Activated CD8-positive, alpha-beta T cell treated with anti-CD3 and anti-CD28 coated beads for 36 hours (primary cell): ENCODE results near the gene GIMD1. TPM values are rescaled to one million over a fixed set of nuclear protein-coding genes. Genes with fewer than 3 reads are reported as not detected.
"Not testable (repeated sequence)": the region's sequence is repeated elsewhere in the genome, so short reads cannot be mapped to it uniquely, and the experiment has no call there.

Experiments
- ATAC-seq: fragments of 200-7000 bp; cut with Tn5 transposase; one replicate; pipeline ENCODE4 v1.10.0; 2021; ENCODE audit warnings: mild to moderate bottlenecking, moderate library complexity
- CTCF ChIA-PET: fragments of 350-600 bp; sonication (Branson Sonifier 250); formaldehyde crosslinking; loops from one replicate; lab custom pipeline; 2021; ENCODE audit warnings: antibody characterized with exemption; lab: Charles Lee
- POLR2A ChIA-PET: fragments of 350-600 bp; sonication (Branson Sonifier 250); formaldehyde crosslinking; loops from one replicate; lab custom pipeline; 2021; ENCODE audit warnings: antibody characterized with exemption; lab: Charles Lee
- DNase-seq: peaks from one replicate; pipeline ENCODE4 v3.0.0-alpha.2; 2020
- H3K27ac Mint-ChIP-seq: one replicate; pipeline ENCODE4 v1.8.0; 2021; ENCODE audit warnings: mild to moderate bottlenecking, mixed read lengths
- H3K27me3 Mint-ChIP-seq: one replicate; pipeline ENCODE4 v1.8.0; 2021; ENCODE audit warnings: mixed read lengths
- H3K36me3 Mint-ChIP-seq: one replicate; pipeline ENCODE4 v1.8.0; 2021; ENCODE audit warnings: low read depth, mixed read lengths
- H3K4me1 Mint-ChIP-seq: one replicate; pipeline ENCODE4 v1.8.0; 2021; ENCODE audit warnings: low read depth, mixed read lengths
- H3K4me3 Mint-ChIP-seq: one replicate; pipeline ENCODE4 v1.8.0; 2021; ENCODE audit warnings: mild to moderate bottlenecking, moderate library complexity, mixed read lengths
- H3K9me3 Mint-ChIP-seq: one replicate; pipeline ENCODE4 v1.8.0; 2021; ENCODE audit warnings: mixed read lengths
- intact Hi-C: fragments of 100-400 bp; cut with micrococcal nuclease; formaldehyde crosslinking; loops from one replicate; pipeline ENCODE4 v1.10.0; 2022
- total RNA-seq, 2 experiments: library from RNA; stranded (reverse); gene quantifications; one replicate each; pipeline ENCODE4 v1.2.3, GENCODE V29; 2021
- TF ChIP-seq, protein P1 (sequence below): fragments of 200-600 bp; IDR thresholded peaks from one replicate; pipeline ENCODE4 v1.8.0; 2022; ENCODE audit warnings: antibody characterized with exemption, mild to moderate bottlenecking

GIMD1 gene
- total RNA-seq, 2 experiments from 2014 or later: not detected

DNA sequence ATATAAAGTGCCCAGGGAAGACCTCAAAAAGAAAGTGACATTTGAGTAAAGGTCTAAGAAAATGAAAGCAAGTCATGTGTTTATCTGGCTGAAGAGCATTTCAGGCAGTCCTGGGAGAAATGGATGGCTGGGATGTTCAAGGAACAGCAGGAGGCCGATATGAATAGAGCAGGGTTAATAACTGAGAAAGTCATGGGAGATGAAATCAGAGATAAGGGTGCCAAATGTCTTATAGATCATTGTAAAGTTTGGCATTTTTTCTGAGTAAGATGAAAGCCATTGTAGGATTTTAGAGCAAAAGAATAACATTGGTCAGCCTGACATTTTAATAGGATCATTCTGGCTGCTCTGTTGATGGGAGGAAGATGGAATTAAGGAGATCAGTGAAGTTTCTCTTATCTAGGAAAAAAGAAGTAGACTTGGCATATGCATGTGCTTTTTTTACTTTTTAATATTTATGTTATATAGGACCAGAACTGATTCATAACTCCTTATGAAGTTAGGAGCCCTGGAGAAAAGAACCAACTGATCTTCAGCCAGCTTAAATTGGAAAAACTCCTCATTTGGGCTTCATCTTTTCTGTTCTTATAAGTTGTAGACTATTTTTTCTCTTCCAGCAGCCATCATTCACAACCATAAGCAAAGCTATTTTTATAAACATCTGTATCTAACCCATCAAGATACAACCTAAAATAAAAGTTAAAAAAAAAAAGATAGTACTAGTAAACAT lies 33.7 kb downstream of the GIMD1 start:
- ATAC-seq (no peak), DNase-seq (no peak)
- ChIA-PET POLR2A (no interaction called here), CTCF (no interaction called here)
- Mint-ChIP-seq H3K4me1 (peaks cover 22% of the 10 kb centered on the region), H3K27ac (peak overlapping the region; percentile 47), H3K36me3 (peaks cover 76% of the 10 kb centered on the region), H3K27me3 (no peaks in the 10 kb centered on the region), H3K4me3 (no peak overlapping the region), H3K9me3 (peaks cover 14% of the 10 kb centered on the region)
- TF ChIP-seq, protein P1, sequence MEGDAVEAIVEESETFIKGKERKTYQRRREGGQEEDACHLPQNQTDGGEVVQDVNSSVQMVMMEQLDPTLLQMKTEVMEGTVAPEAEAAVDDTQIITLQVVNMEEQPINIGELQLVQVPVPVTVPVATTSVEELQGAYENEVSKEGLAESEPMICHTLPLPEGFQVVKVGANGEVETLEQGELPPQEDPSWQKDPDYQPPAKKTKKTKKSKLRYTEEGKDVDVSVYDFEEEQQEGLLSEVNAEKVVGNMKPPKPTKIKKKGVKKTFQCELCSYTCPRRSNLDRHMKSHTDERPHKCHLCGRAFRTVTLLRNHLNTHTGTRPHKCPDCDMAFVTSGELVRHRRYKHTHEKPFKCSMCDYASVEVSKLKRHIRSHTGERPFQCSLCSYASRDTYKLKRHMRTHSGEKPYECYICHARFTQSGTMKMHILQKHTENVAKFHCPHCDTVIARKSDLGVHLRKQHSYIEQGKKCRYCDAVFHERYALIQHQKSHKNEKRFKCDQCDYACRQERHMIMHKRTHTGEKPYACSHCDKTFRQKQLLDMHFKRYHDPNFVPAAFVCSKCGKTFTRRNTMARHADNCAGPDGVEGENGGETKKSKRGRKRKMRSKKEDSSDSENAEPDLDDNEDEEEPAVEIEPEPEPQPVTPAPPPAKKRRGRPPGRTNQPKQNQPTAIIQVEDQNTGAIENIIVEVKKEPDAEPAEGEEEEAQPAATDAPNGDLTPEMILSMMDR: no peak
- intact Hi-C loops: no loop called here

DNA sequence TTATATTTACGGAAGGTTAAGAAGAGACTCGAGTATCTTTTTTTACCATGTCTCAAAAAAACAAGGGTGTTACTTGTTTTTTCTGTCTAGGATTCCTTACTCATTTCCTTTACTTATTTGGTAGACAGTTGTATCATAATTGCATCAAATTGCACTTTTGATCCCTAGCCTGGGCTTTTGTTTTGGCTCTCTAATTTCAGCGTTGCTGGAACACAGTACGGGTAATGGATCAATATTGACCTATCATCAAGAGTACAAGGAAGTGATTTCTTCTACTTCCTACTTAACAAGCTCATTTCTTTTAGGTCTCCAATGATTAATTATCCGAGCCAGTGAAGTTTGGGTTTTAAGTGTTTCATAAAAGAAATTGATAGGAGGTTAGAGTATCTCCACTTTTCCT lies 35.4 kb downstream of the GIMD1 start:
- intact Hi-C loops: no loop called here
- Mint-ChIP-seq H3K4me1 (peaks cover 15% of the 10 kb centered on the region), H3K36me3 (peaks cover 70% of the 10 kb centered on the region), H3K4me3 (no peak overlapping the region), H3K27ac (no peak overlapping the region), H3K27me3 (no peaks in the 10 kb centered on the region), H3K9me3 (peaks cover 12% of the 10 kb centered on the region)
- DNase-seq: no peak
- ChIA-PET POLR2A (no interaction called here), CTCF (interaction anchor here (0.7 to 1.0 kb wide), 2 partner anchors 17 to 36 kb away, joined by 3 read pairs; partner anchors contain the start of genes AIMP1, GIMD1 and TBCK)
- TF ChIP-seq, protein P1: no peak
- ATAC-seq: no peak

DNA sequence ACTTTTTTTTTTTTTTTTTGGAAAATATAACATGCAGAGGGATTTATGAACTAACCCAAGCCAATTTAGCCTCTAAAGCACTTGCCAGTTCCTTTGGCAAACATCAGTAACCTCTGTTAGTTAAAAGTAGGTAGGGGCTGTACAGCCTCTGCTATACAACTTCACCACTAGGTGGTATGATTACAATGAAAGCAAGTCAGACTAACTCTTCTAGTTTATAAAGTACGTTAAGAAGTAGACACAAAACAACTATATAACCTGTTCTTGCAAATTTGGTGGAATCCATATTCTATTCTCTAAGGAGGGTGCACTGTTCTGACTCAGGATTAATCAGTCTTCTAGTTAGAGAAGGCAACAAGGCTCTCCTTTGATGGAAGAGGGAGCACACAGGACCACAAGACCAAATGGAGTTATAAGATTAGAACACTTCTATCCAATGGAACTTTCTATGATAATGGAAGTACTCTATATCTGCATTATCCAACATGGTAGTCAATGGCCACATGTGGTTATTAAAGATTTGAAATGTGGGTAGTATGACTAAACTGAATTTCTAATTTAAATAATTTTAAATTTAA lies 39.4 kb downstream of the GIMD1 start:
- no peak for DNase-seq
- TF ChIP-seq, protein P1: peak; percentile 62
- H3K9me3 Mint-ChIP-seq: no peaks in the 10 kb centered on the region
- H3K36me3 Mint-ChIP-seq: peaks cover 51% of the 10 kb centered on the region
- peak; percentile 68 for ATAC-seq
- peaks cover 16% of the 10 kb centered on the region for H3K4me1 Mint-ChIP-seq
- intact Hi-C loops: no loop called here
- H3K4me3 Mint-ChIP-seq: no peak overlapping the region
- ChIA-PET POLR2A (interaction anchor here (0.7 kb wide), 1 partner anchor 13 kb away, joined by 3 read pairs; the partner anchor contains the start of genes AIMP1 and TBCK), CTCF (interaction anchor here (1.4 to 2.0 kb wide), 2 partner anchors 14 to 91 kb away, joined by 3 to 7 read pairs; partner anchors contain the start of genes AIMP1 and TBCK)
- H3K27ac Mint-ChIP-seq: no peak overlapping the region
- H3K27me3 Mint-ChIP-seq: no peaks in the 10 kb centered on the region

DNA sequence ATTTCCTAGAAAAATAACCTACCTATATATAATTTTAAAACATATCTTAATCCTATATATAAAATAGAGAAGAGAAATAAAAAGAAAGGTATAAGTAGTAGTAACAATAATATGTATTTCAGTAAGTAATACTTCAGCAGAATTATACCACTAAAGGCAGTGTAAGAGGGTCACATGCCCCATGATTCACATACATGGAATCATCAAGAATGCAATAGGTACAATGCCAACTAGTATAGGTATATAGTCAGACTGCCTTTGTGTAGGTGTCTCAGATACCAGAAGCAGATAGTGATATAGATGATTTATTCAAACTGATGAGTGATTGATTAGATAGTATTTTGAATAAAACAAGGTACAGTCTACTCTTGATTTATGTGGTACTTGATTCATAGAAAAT lies 42.8 kb downstream of the GIMD1 start:
- Mint-ChIP-seq H3K27ac (no peak overlapping the region), H3K9me3 (no peaks in the 10 kb centered on the region), H3K4me1 (peaks cover 29% of the 10 kb centered on the region), H3K36me3 (peaks cover 36% of the 10 kb centered on the region), H3K4me3 (no peak overlapping the region), H3K27me3 (no peaks in the 10 kb centered on the region)
- intact Hi-C loops: no loop called here
- CTCF ChIA-PET: interaction anchor here (0.7 kb wide), 1 partner anchor 27 kb away, joined by 4 read pairs; no protein-coding TSS in a partner anchor
- POLR2A ChIA-PET: interaction anchor here (2.7 kb wide), 1 partner anchor 10 kb away, joined by 8 read pairs; the partner anchor contains the start of genes AIMP1 and TBCK
- no peak for DNase-seq
- TF ChIP-seq, protein P1: no peak
- no peak for ATAC-seq

DNA sequence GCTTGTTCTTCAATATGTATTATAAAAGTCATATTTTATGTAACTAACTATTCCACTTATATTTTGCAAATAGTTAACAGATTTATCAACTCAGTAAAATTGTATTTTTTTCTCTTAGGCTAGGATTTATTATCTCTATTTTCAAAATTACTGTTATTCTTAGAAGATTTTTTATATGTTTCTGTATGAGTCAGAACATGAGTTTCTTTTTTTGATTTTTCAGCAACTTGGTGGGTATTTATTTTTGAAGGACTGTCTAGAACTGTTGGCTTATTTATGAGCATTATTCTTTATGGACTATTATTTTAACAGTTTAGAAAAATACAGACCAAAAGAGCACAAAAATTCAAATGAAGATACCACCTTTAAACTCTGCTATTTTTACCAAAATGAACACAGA lies 45.5 kb downstream of the GIMD1 start:
- Mint-ChIP-seq H3K4me1 (peaks cover 29% of the 10 kb centered on the region), H3K4me3 (no peak overlapping the region), H3K36me3 (peaks cover 36% of the 10 kb centered on the region), H3K9me3 (no peaks in the 10 kb centered on the region), H3K27me3 (no peaks in the 10 kb centered on the region), H3K27ac (no peak overlapping the region)
- ATAC-seq: no peak
- DNase-seq: no peak
- POLR2A ChIA-PET: no interaction called here
- TF ChIP-seq, protein P1: no peak
- intact Hi-C loops: no loop called here
- CTCF ChIA-PET: no interaction called here

DNA sequence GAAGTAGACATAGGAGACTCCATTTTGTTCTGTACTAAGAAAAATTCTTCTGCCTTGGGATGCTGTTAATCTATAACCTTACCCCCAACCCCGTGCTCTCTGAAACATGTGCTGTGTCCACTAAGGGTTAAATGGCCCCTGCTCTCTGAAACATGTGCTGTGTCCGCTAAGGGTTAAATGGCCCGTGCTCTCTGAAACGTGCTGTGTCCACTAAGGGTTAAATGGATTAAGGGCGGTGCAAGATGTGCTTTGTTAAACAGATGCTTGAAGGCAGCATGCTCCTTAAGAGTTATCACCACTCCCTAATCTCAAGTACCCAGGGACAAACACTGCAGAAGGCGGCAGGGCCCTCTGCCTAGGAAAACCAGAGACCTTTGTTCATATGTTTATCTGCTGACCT lies 46.8 kb downstream of the GIMD1 start:
- H3K9me3 Mint-ChIP-seq, H3K4me3 Mint-ChIP-seq, ATAC-seq, intact Hi-C loops, CTCF ChIA-PET, H3K27me3 Mint-ChIP-seq, DNase-seq, POLR2A ChIA-PET, H3K27ac Mint-ChIP-seq: not testable (repeated sequence)
- H3K4me1 Mint-ChIP-seq: peaks cover 21% of the 10 kb centered on the region
- peaks cover 25% of the 10 kb centered on the region for H3K36me3 Mint-ChIP-seq

DNA sequence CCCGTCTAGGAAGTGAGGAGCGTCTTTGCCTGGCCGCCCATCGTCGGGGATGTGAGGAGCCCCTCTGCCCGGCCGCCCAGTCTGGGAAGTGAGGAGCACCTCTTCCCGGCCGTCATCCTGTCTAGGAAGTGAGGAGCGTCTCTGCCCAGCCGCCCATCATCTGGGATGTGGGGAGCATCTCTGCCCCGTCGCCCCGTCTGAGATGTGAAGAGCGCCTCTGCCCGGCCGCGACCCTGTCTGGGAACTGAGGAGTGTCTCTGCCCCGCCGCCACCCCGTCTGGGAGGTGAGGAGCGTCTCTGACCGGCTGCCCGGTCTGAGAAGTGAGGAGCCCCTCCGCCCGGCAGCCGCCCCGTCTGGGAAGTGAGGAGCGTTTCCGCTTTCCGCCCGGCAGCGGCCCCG lies 47.4 kb downstream of the GIMD1 start:
- H3K27ac Mint-ChIP-seq, CTCF ChIA-PET, intact Hi-C loops, DNase-seq, H3K27me3 Mint-ChIP-seq, H3K9me3 Mint-ChIP-seq, H3K4me3 Mint-ChIP-seq, POLR2A ChIA-PET, ATAC-seq: not testable (repeated sequence)
- H3K36me3 Mint-ChIP-seq: peaks cover 25% of the 10 kb centered on the region
- H3K4me1 Mint-ChIP-seq: peaks cover 21% of the 10 kb centered on the region
